HG02571 (cell line): ENCODE data around the gene HOXA11.

ENCODE experiments used
- ATAC-seq: cut with Tn5 transposase; IDR thresholded peaks from one replicate; pipeline ENCODE4 v1.9.1; 2021; ENCODE audit warnings: mild to moderate bottlenecking, moderate library complexity; ENCODE audit not compliant: unreplicated experiment

The HOXA11 gene

DNA sequence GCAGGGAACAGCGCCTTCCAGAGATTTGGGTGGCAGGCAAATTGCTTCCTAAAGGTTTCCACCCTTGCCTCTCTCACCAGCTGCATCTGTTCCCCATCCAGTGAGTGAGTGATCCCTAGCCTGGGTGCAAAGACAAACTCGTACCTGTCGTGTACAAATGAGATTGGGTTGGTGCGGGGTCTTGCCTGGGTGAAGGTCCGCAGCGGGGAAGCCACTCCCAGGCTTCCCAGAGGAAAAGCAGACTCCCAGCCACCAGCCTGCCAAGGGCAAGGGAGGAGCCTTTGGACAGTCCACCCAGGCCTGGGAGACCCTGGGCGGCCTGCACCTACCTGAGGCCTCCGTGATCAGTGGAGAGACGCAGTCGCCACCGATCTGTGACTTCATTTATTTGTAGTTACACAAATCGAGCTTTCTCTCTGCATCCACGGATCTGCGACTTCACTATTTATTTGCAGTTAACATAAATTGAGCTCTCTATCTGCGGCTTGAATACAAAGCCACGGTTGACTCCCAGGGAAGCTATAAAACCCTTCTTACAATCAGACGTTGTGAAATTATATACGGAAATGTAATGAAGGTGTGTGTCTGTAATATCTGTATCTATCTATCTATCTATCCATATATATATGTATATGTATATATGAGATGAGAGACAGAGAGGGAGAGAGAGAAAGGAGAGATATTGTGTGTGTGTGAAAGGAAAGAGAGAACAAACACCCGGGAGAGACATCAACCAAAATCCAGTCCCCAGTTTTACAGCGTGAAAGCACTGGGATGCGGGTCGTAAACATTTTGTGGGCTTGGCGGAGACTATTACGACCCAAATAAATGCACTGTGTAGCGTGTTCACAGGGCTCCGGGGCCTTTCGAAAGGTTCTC, 25.5 kb downstream of the HOXA11 start:
- no peak for ATAC-seq

DNA sequence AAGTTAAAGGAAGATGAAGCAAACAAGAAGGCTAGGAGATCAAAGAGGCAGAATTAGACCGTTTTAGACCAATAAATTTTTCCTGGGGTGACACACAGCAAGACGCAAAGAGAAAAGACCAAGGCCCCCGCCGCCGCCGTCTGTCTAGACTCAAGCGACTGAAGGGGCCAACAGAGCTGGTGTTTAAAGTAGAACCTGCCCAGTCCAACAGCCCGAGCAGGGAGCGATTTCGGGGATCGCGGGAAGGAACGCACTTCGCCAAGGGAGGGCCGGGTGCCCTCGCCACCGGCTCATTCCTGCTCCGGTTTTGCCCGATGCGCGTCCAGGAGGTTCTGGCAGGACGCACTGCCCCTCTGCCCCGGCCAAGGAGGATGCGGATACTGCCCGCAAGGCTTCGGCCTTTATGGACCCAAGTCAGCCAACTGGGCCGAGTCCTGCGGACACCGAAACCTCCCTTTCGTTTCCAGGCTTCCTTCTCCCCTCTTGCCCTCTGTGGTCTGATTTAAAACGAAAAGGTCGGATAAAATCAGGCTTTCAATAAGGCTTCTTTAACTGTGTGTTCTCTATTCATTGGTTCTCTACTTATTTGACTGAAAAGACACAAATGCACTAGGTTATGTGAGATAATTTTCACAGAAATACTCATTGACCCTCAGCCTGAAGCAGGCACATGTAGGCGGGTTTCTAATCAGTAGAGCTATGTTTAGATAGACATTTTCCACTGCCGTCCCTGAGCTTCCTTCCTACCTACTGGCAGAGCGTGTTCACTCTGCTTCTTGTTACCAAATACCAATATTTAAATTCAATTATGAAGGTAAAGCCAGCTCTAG, 26.4 kb downstream of the HOXA11 start:
- ATAC-seq = no peak

DNA sequence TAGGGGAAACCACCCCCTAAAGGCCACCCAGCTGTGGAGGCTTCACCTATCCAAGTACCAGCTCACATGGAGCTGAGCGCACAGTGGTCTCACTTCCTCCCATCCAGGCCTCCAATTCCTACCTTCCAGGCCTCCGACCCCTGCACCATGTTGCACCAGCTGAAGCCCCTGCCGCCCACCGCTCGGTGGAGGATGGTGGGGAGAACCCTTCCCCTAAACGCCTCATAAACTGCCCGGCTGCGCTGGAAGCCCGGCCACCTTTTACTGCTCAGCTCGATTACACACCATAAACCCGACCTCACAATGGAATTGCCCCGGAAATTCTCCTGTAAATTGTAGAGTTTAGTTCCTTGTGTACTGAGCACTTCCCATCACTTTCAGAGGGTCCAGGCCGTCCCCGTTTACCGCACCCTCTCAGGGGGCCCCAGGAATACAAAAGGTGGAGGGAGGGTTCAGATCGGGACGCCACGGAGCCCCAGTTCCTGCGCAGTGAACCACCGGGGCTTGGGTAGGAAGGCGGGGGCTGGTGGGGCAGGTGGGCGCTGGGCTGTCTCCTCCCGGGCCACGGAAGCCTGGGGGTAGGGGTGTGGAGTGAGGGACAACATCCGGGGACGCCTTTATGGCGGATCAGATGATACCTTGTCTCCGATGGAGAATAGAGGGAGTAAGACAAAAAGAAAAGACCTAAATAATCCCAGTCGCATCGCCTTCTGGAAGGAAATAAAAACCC, 27.2 kb downstream of the HOXA11 start:
- no peak for ATAC-seq

DNA sequence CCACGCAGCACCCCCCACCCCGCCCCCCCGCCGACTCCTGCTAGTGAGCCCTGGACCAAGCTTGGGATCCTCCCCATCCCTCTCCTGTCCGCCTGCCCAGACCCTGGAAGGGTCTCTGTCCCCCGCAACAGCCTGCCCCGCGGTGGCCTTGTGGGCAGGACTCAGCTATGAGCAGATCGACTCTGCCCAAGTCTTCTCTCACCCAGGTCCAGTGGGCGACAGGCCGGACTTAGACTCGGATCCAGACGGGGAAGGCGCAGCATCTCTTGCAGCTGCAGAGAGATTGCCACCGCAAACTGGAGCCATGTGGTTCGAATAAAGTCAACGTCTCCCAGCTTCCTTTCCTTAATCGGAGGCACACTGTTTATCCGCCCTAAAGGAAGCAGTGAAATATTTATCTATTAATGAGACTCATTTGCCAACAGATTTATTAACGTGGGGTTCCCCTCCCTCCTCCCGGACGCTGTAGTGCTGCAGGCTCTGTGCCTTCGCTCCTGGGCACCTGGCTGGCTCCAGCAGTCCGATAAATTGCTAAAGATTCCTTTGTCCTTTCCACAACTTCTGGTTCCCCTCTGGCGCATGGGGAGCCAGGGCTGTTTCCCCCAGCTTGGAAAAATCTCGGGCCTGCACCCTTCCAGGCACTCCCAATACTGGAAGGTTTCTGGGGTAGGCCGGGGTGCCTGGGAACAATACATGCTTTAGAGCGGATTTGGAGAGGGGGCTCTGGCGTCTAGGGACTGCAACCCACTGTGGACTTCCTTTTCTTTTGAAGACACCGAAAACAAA, 27.9 kb downstream of the HOXA11 start:
- ATAC-seq = no peak

DNA sequence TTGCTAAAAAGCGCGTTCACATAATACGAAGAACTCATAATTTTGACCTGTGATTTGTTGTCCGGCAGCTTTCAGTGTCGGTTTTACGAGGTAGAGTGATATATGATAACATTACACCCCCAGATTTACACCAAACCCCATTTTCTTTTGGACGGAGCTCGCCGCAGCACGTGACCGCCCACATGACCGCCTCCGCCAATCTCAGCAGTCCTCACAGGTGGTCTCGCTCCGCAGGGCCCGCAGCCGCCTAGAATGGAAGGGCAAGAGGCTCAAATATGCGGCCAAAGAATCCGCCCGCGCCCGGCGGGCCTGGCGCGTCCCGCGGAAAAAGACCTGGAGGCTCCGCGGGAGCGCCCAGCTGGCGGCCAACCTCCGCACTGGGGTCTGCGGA, 28.5 kb downstream of the HOXA11 start, which contains the start of gene HOXA7:
Gene HOXA7, minus strand, starts transcription at position 168 of the 391 bp plus-strand sequence. Its CDS starts 130 bp downstream, at position 38.
- ATAC-seq = no peak

DNA sequence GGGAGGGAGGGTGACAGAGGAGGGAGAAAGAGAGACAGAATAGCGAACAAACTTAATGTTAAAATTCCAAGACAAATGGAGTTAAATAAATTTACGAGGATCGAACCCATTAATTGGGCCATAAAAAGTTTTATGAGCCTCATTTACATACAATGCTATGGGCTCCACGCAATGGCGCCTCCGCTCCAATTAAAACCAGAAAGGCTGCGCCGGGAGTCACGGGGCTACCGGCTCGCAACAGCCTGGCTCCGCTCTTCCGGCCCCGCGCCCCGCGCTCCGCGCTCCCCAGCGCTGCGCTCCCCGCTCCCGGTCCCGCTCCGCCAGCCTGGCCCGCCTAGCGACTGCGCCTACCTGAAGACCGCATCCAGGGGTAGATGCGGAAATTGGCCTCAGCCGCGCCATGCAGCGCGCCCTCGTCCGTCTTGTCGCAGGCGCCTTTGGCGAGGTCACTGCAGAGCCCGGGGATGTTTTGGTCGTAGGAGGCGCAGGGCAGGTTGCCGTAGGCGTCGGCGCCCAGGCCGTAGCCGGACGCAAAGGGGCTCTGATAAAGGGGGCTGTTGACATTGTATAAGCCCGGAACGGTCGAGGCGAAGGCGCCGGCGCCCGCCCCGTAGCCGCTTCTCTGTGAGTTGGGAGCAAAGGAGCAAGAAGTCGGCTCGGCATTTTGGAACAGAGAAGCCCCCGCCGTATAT, 29.1 kb downstream of the HOXA11 start:
- no peak for ATAC-seq

- no peak for ATAC-seq
Observed at GRCh38 chr7:27154901-27155815, 29.9 kb downstream of the HOXA11 start.

- no peak for ATAC-seq
Observed at GRCh38 chr7:27154369-27154768, 30.7 kb downstream of the HOXA11 start.

DNA sequence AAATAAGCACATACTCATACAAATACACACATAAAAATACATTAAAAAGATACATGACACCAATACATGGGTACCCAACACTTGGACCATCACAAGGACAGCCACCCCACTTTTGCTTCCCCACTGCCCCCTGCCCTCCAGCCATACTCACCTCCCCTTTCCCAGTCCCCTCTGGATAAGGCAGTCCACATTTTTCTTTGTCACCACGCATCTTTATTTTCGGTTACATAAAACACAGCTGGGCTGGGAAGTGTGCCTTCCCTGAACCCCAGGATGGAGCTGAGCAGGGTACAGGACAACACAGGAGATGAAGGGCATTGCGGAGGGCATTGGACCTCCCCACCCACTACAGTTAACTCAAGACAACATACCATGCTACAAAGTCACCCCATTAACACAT, 31.5 kb downstream of the HOXA11 start:
- ATAC-seq = no peak

- no peak for ATAC-seq
Observed at GRCh38 chr7:27152816-27153442, 32.1 kb downstream of the HOXA11 start.

DNA sequence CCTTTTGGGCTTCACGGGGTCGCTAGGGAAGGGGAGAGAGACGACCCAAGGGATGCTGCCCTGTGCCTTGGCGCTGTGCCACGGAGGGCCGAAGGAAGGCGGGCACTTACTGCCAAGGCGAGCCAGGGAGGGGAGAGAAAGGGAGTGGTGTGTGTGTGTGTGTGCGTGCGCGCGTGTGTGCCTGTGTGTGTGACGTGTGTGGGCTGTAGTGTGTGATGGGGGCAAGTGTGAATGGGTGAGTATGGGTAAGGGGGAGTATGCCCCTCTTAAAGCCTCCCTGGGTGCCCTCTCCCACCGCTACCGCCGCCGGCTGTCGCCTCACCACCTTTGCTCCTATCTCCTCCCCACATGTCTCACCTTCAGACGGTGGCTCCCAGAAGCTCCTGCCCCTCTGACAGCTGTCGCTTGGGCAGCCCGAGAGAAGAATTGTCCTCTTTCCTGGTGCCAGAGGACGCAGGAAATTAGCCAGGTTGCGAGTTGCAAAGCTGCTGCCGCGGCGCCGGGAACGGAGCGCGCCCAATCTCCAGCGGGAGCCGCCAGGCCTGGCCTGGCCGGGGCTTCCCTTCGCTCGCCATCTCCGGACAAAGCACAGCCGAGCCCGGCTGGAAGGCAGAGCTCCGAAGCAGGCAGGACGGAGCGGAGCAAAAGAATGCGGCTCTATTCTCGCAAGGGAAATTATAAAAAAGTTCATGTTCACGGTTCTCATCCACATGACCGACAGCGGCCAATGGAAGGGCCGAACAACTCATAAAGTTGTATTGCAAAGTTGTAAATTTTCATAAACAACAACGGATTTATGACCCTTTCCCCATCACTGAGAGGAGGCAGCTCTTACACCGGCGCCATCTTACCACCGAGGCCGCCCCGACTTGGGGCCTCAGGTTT, 32.9 kb downstream of the HOXA11 start, which contains the start of gene HOXA3:
Gene HOXA3, minus strand, starts transcription at position 653 of the 885 bp plus-strand sequence. CDS start 41,943 bp downstream, outside the sequence.
- ATAC-seq = no peak

DNA sequence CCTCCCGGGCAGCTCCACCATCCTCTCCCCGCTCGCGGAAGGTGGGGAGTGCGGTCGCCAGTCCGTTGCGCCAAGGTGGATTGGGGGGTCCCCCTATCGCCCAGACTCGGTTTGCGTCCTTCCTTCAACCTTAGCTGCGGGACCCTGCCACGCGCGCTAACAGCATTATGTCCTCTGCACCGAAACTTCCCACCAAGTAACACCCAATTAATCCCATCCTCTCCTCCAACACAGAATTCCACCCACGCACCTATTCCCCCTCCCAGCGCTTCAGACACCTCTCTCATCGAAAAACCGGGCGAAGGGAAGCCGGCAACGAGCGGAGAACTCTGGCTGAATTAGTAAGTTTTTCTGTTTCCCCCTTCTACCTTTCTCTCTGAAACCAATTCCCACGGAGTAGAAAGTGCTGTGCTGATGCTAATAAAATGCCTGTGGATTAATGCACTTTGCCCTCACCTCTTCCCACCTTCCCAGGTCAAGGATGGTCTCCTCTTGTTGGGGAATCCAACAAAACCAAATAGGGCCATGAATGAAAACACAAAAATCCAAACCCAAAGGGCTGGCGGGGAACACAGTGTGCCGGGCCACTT, 33.6 kb downstream of the HOXA11 start:
- no peak for ATAC-seq

GRCh38 chr7:27150568-27151340, 34.3 kb downstream of the HOXA11 start:
- peak; percentile 87 for ATAC-seq

DNA sequence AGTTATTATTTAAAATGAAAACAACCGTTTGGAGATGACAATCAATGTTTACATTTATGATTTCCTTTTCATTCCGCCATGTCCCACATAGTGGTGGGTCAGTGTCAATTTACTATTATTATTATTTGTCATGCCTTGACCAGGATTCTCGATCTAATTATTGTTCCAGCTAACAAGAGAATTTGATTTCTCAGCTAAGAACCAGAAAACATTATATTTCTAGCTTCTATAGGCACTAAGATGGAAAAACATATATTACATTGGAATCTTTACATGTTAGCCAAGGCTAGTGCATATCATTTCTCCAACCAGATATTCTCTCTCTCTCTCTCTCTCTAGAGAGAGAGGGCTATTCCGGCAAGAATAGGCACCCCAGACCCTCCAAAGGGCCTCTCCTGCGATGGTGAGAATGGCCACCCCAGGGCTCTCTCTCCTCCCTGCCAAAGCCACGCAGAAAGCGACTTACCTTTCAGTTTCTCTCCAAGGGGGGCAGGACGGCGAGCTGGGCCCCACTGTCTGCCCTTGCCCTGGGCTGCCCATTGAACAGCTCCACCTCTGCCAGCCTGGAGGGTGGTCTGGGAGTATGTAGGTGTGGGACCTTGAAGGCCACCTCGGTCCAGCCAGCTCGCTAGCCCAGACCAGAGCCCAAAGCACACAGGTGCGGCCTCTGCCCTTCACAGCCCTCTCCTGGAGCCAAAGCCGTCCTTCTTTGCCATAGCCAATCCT, 35.0 kb downstream of the HOXA11 start:
- ATAC-seq = no peak
